SJSA1 (cell line): ENCODE results near the gene INTS12. TPM values are rescaled to one million over a fixed set of nuclear protein-coding genes. Genes with fewer than 3 reads are reported as not detected.

Source experiments
- DNase-seq, 2 experiments: peaks; one replicate each; pipeline ENCODE4 v3.0.0-alpha.2; 2015 to 2020; ENCODE audit warnings: low spot score in 2 of 2, low read depth in 1 of 2
- H3K27ac ChIP-seq: fragments of 250-450 bp; sonication (Bioruptor Pico); 2 replicates; pipeline ENCODE4 v1.5.1; 2020; ENCODE audit warnings: mild to moderate bottlenecking, moderate library complexity
- H3K27me3 ChIP-seq: fragments of 250-450 bp; sonication (Bioruptor Pico); replicated peaks from 2 replicates; pipeline ENCODE4 v1.5.1; 2020; ENCODE audit warnings: mild to moderate bottlenecking, moderate library complexity
- H3K36me3 ChIP-seq: fragments of 250-450 bp; sonication (Bioruptor Pico); 2 replicates; pipeline ENCODE4 v1.5.1; 2020; ENCODE audit warnings: mild to moderate bottlenecking
- H3K4me1 ChIP-seq: fragments of 250-450 bp; sonication (Bioruptor Pico); replicated peaks from 2 replicates; pipeline ENCODE4 v1.6.1; 2021; ENCODE audit warnings: mild to moderate bottlenecking
- H3K4me3 ChIP-seq: fragments of 250-450 bp; sonication (Bioruptor Pico); 2 replicates; pipeline ENCODE4 v1.5.1; 2020; ENCODE audit warnings: mild to moderate bottlenecking
- H3K9me3 ChIP-seq: fragments of 250-450 bp; sonication (Bioruptor Pico); replicated peaks from 2 replicates; pipeline ENCODE4 v1.5.1; 2020; ENCODE audit warnings: mild to moderate bottlenecking
- total RNA-seq: library from RNA; depleted of rRNA; stranded (reverse); fragments of >200 nt; shearing (Covaris generic); gene quantifications from 2 replicates; pipeline ENCODE4 v1.2.3, GENCODE V29; 2014; rRNA removed

The INTS12 gene
- total RNA-seq, 1 experiment from 2014 or later: 24.2 TPM

DNA sequence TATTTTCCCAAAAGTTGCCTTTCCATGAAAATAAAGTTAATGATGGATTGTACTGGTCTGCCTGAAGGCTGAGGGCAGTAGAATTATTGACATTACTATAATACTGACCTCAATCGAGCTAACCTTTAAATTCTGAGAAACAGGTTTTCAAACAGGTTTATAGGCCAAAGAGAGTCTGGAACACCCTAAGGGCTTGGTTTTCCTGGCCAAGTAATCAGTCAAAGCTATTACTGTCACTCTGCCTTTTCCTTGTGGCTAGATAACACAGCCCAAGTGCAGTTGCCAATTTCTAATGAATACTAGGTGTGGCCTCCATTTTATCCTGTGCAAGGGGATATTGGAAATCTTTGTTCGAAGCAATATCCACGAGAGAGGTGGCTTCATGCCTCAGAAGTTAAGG is 75.2 kb downstream of the INTS12 start:
- no peak for DNase-seq
- H3K4me1 ChIP-seq: no peaks in the 10 kb centered on the region
- H3K9me3 ChIP-seq: no peaks in the 10 kb centered on the region
- H3K4me3 ChIP-seq: no peak overlapping the region
- H3K27ac ChIP-seq: no peak overlapping the region
- H3K36me3 ChIP-seq: no peaks in the 10 kb centered on the region
- no peaks in the 10 kb centered on the region for H3K27me3 ChIP-seq

Other genes with a start within 250 kb of the INTS12 start
- gene PPA2, start 234.6 kb downstream of the INTS12 start, total RNA-seq: 104 and 151 TPM in 2 replicates
- not detected in 2 replicates for gene ARHGEF38, start 156.1 kb downstream of the INTS12 start, total RNA-seq
- 21.5 and 25.7 TPM in 2 replicates for gene GSTCD, start 95 bp upstream of the INTS12 start, total RNA-seq
- not detected in 2 replicates for gene NPNT, start 186.8 kb upstream of the INTS12 start, total RNA-seq